ENCODE data around the gene KLHL8. TPM values are rescaled to one million over a fixed set of nuclear protein-coding genes. Genes with fewer than 3 reads are reported as not detected.
A peak's percentile ranks its signal among the peaks of the same experiment; 100 is the strongest.

Gene KLHL8
- polyA plus RNA-seq, 1 donor (not counting 4 experiments of a cell fraction or from before 2014, with no cell fraction given), result 6.7 TPM

- peaks cover 13 to 23% of the 10 kb centered on the region in 2 experiments for H3K36me3 ChIP-seq (ENCODE audit: control insufficient read depth in 2 of 2, extremely low read depth in 1 of 2, insufficient read depth in 2 of 2, low read length in 2 of 2)
- dilution Hi-C loops (cut with MboI; ENCODE audit: extremely low pct_ligation_motif_present, low sequenced_read_pairs), result no loop called here
- no peak for TF ChIP-seq EZH2 (IDR thresholded peaks at IDR 0.05; ENCODE audit: low read length)
- no peak for TF ChIP-seq CTCF (optimal IDR thresholded peaks at IDR 0.05 in 1 of 3, IDR thresholded peaks at IDR 0.05 in 1 of 3, conservative IDR thresholded peaks at IDR 0.05 in 1 of 3; ENCODE audit: extremely low read depth in 1 of 3, insufficient read depth in 2 of 3, low read length in 3 of 3)
Measured at GRCh38 chr4:87126056-87126455, 94.4 kb downstream of the KLHL8 start.

GRCh38 chr4:87122252-87122651 is 98.2 kb downstream of the KLHL8 start:
- H3K9me3 ChIP-seq (ENCODE audit: control insufficient read depth, low read depth, low read length), result no peaks in the 10 kb centered on the region

More at GRCh38 chr4:87126056-87126455, 94.4 kb downstream of the KLHL8 start:
- Histone ChIP-seq H3K9me1 (ENCODE audit: control insufficient read depth, extremely low read depth, insufficient read depth, low read length) (peaks cover 3% of the 10 kb centered on the region), H3K9me3 (ENCODE audit: control insufficient read depth, low read depth, low read length) (no peaks in the 10 kb centered on the region), H3K79me2 (ENCODE audit: control insufficient read depth, insufficient read depth, low read length) (peaks cover 6% of the 10 kb centered on the region), H3K4me1 (ENCODE audit: control insufficient read depth, extremely low read depth, insufficient read depth, low read length) (peaks cover 16% of the 10 kb centered on the region), H3K27ac (ENCODE audit: control insufficient read depth, insufficient read depth, low read length) (no peak overlapping the region), H3K4me3 (ENCODE audit: control insufficient read depth in 2 of 3, extremely low read depth in 1 of 3, insufficient read depth in 2 of 3, low read depth in 1 of 3, low read length in 3 of 3) (no peak overlapping the region), H3K9ac (ENCODE audit: control insufficient read depth, extremely low read depth, insufficient read depth, low read length) (no peak overlapping the region), H3K27me3 (ENCODE audit: control insufficient read depth, extremely low read depth, insufficient read depth, low read length) (no peaks in the 10 kb centered on the region), H3K4me2 (ENCODE audit: control insufficient read depth, extremely low read depth, insufficient read depth, low read depth, low read length) (no peak overlapping the region), H2AFZ (ENCODE audit: control insufficient read depth, low read length) (no peak overlapping the region), H4K20me1 (ENCODE audit: control insufficient read depth, extremely low read depth, insufficient read depth, low read length) (no peaks in the 10 kb centered on the region)
- no peak for FAIRE-seq
- DNase-seq (ENCODE audit: low read depth, low spot score), result no peak

More at GRCh38 chr4:87122252-87122651, 98.2 kb downstream of the KLHL8 start:
- FAIRE-seq (peak; percentile 90), DNase-seq (ENCODE audit: low read depth, low spot score) (no peak)
- H3K4me3 ChIP-seq (ENCODE audit: control insufficient read depth in 2 of 3, extremely low read depth in 1 of 3, insufficient read depth in 2 of 3, low read depth in 1 of 3, low read length in 3 of 3), result peak overlapping the region; percentile 5 to 77 (median 76)
- H4K20me1 ChIP-seq (ENCODE audit: control insufficient read depth, extremely low read depth, insufficient read depth, low read length), result no peaks in the 10 kb centered on the region
- dilution Hi-C loops (cut with MboI; ENCODE audit: extremely low pct_ligation_motif_present, low sequenced_read_pairs), result no loop called here
- peaks cover 6% of the 10 kb centered on the region for H3K79me2 ChIP-seq (ENCODE audit: control insufficient read depth, insufficient read depth, low read length)
- peaks cover 6 to 10% of the 10 kb centered on the region in 2 experiments for H3K36me3 ChIP-seq (ENCODE audit: control insufficient read depth in 2 of 2, extremely low read depth in 1 of 2, insufficient read depth in 2 of 2, low read length in 2 of 2)
- peaks cover 43% of the 10 kb centered on the region for H3K4me1 ChIP-seq (ENCODE audit: control insufficient read depth, extremely low read depth, insufficient read depth, low read length)
- no peak for TF ChIP-seq EZH2 (IDR thresholded peaks at IDR 0.05; ENCODE audit: low read length)
- no peak for TF ChIP-seq CTCF (optimal IDR thresholded peaks at IDR 0.05 in 1 of 3, IDR thresholded peaks at IDR 0.05 in 1 of 3, conservative IDR thresholded peaks at IDR 0.05 in 1 of 3; ENCODE audit: extremely low read depth in 1 of 3, insufficient read depth in 2 of 3, low read length in 3 of 3)
- peaks cover 3% of the 10 kb centered on the region for H3K9me1 ChIP-seq (ENCODE audit: control insufficient read depth, extremely low read depth, insufficient read depth, low read length)
- H3K27me3 ChIP-seq (ENCODE audit: control insufficient read depth, extremely low read depth, insufficient read depth, low read length), result no peaks in the 10 kb centered on the region
- H3K4me2 ChIP-seq (ENCODE audit: control insufficient read depth, extremely low read depth, insufficient read depth, low read depth, low read length), result peak overlapping the region; percentile 99
- H3K9ac ChIP-seq (ENCODE audit: control insufficient read depth, extremely low read depth, insufficient read depth, low read length), result peak overlapping the region; percentile 70
- H2AFZ ChIP-seq (ENCODE audit: control insufficient read depth, low read length), result peak overlapping the region; percentile 36
- H3K27ac ChIP-seq (ENCODE audit: control insufficient read depth, insufficient read depth, low read length), result peak overlapping the region; percentile 86

Measured in keratinocyte (primary cell).